ENCODE results near the gene SLC34A3. TPM values are rescaled to one million over a fixed set of nuclear protein-coding genes. Genes with fewer than 3 reads are reported as not detected.

SLC34A3 gene
- total RNA-seq, 1 experiment from 2014 or later, result 2.5 TPM

DNA sequence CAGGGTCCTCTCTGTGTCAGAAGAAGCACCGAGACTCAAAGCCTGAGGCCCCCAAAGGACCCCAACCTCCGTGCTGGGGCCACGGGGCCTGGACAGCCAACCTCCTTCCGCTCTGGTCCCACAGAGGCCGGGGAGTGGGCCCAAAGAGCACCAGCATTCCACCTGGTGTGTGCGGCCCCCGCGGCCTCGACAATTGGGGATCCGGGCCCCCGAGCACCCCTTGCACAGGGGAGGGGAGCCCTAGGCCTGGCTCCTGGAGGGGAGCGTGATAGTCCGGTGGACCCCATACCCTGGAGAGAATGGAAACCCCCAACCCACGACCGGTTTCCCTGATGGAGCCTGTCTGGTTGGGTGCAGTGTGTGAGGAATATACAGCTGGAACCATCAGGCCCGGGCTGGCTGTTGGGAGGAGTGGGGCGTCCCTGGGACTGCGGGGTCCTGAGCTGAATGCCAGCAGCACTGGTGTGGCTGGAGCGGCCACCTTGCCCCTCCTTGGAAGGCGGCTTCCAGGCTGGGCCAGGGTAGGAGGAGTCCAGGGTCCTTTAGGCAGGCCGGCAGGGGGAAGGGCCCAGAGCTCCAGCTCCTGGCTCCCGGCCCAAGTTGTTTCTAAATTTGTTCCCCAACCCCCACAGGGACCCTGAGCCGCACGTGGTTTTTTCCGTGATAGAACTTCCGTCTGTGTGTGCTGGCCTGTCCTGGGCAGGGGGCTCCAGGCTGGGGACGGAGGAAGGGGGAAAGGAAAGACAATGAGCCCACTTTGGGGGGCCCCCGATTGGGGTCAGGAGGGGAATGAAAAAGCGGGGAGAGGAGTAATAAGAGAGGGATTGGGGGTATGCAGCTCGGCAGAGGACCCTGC is 46.0 kb downstream of the SLC34A3 start:
- Histone ChIP-seq H3F3A (ENCODE audit: insufficient read depth, low read depth) (peaks cover 24% of the 10 kb centered on the region), H3K4me3 (peak overlapping the region; percentile 89; the same call in 1 of the 2 replicates), H3K79me2 (ENCODE audit: low read depth) (peaks cover 26% of the 10 kb centered on the region; the same call in 1 of the 2 replicates), H3K9me3 (ENCODE audit: insufficient read depth, low read depth) (no peaks in the 10 kb centered on the region), H2AFZ (no peak overlapping the region), H3K4me2 (peak overlapping the region; percentile 83), H3K4me1 (replicated peaks; ENCODE audit: insufficient read depth) (peaks cover 16% of the 10 kb centered on the region), H3K27me3 (ENCODE audit: insufficient read depth, low read depth) (no peaks in the 10 kb centered on the region), H3K36me3 (ENCODE audit: low read depth) (no peaks in the 10 kb centered on the region), H4K20me1 (ENCODE audit: insufficient read depth) (peaks cover 6% of the 10 kb centered on the region; the same call in 1 of the 2 replicates), H3K9me2 (ENCODE audit: insufficient read depth) (no peaks in the 10 kb centered on the region), H3K27ac (peak overlapping the region; percentile 60)
- DNase-seq, result peak in 1 of 2 experiments; percentile 74
- intact Hi-C loops (cut with micrococcal nuclease; ENCODE audit: unreplicated experiment), result loop anchor here (2.0 kb wide), 2 partner anchors 36 to 50 kb away; partner anchors contain the start of genes RNF224 and TUBB4B
- CTCF ChIA-PET, result interaction anchor here (0.5 to 1.1 kb wide), 5 partner anchors 25 to 126 kb away, joined by 3 to 10 read pairs (median 5); partner anchors contain the start of gene NRARP
- TSS peak; percentile 91 for BruUV-seq (replicated peaks)
- POLR2A ChIA-PET (ENCODE audit: unreplicated experiment), result interaction anchor here (0.6 to 1.3 kb wide), 7 partner anchors 12 to 165 kb away, joined by 3 to 9 read pairs (median 4); partner anchors contain the start of gene TUBB4B
- TF ChIP-seq, protein P1, sequence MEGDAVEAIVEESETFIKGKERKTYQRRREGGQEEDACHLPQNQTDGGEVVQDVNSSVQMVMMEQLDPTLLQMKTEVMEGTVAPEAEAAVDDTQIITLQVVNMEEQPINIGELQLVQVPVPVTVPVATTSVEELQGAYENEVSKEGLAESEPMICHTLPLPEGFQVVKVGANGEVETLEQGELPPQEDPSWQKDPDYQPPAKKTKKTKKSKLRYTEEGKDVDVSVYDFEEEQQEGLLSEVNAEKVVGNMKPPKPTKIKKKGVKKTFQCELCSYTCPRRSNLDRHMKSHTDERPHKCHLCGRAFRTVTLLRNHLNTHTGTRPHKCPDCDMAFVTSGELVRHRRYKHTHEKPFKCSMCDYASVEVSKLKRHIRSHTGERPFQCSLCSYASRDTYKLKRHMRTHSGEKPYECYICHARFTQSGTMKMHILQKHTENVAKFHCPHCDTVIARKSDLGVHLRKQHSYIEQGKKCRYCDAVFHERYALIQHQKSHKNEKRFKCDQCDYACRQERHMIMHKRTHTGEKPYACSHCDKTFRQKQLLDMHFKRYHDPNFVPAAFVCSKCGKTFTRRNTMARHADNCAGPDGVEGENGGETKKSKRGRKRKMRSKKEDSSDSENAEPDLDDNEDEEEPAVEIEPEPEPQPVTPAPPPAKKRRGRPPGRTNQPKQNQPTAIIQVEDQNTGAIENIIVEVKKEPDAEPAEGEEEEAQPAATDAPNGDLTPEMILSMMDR (conservative IDR thresholded peaks at IDR 0.05), result no peak
- no peak for TF ChIP-seq EZH2 (IDR thresholded peaks at IDR 0.05; ENCODE audit: low read depth)

DNA sequence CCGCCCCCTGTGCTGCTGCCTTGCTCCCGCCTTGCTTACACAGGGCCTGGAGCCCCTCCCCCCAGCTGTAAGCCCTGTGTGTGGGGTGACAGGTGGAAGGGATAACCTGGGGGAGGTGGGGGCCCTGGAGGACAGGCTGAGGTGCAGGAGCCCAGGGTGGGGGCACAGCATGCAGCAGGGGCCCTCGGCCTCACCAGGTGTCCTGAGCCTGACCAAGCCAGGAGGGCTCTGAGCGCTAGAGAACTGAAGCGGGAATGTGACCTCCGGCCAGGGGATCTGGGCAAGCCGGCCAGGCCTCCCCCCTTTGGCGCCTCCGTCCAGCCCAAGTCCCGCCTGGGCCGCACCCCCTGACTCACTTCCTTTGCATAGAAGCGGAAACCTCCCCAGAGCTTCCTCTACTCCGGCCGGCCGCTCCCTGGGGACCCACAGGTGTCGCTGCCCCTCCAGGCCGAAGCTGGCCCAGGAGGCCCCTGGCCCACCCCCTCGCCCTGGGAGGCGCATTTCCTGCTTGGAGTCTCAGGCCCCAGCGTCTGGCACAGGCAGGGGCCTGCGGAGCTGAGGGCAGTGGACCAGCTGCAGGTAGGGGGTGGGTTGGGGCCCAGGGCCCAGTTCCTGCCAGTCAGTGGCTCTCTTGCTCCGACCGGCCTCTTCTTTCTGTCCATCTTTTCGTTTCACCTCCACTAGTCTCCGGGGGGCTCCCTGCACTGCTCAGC is 46.8 kb downstream of the SLC34A3 start, which contains the start of gene TOR4A:
TOR4A (plus strand) TSS at position 398 of the 713 bp plus-strand sequence. CDS start 964 bp downstream, outside the sequence.
- H3K9me3 ChIP-seq (ENCODE audit: insufficient read depth, low read depth), result no peaks in the 10 kb centered on the region
- peak within 1 kb of the TSS; percentile 74 for H2AFZ ChIP-seq
- intact Hi-C loops (cut with micrococcal nuclease; ENCODE audit: unreplicated experiment), result loop anchor here (2.0 kb wide), 2 partner anchors 37 to 51 kb away; partner anchors contain the start of genes RNF224 and TUBB4B
- peak within 1 kb of the TSS; percentile 89 for H3K4me3 ChIP-seq
- BruUV-seq (replicated peaks), result no TSS peak
- POLR2A ChIA-PET (ENCODE audit: unreplicated experiment), result interaction anchor here (0.6 to 1.3 kb wide), 9 partner anchors 9 to 264 kb away, joined by 3 to 9 read pairs (median 4); partner anchors contain the start of genes NRARP and TUBB4B
- peak; percentile 90 to 98 for DNase-seq
- TF ChIP-seq, protein P1 (conservative IDR thresholded peaks at IDR 0.05), result no peak; the same call in 1 of the 2 replicates
- TF ChIP-seq EZH2 (IDR thresholded peaks at IDR 0.05; ENCODE audit: low read depth), result no peak
- H3K27ac ChIP-seq, result peak within 1 kb of the TSS; percentile 60
- no peaks in the 10 kb centered on the region for H3K9me2 ChIP-seq (ENCODE audit: insufficient read depth)
- peaks cover 24% of the 10 kb centered on the region for H3F3A ChIP-seq (ENCODE audit: insufficient read depth, low read depth)
- H3K4me1 ChIP-seq (replicated peaks; ENCODE audit: insufficient read depth), result peaks cover 16% of the 10 kb centered on the region
- no peaks in the 10 kb centered on the region for H3K27me3 ChIP-seq (ENCODE audit: insufficient read depth, low read depth)
- peaks cover 5% of the 10 kb centered on the region; the same call in 1 of the 2 replicates for H3K36me3 ChIP-seq (ENCODE audit: low read depth)
- peaks cover 6% of the 10 kb centered on the region; the same call in 1 of the 2 replicates for H4K20me1 ChIP-seq (ENCODE audit: insufficient read depth)
- H3K79me2 ChIP-seq (ENCODE audit: low read depth), result peaks cover 26% of the 10 kb centered on the region; the same call in 1 of the 2 replicates
- H3K4me2 ChIP-seq, result peak within 1 kb of the TSS; percentile 83
- CTCF ChIA-PET, result interaction anchor here (0.5 to 1.1 kb wide), 6 partner anchors 25 to 254 kb away, joined by 3 to 11 read pairs (median 5); partner anchors contain the start of gene NRARP

All from PC-9 (cell line).